Astrocyte (in vitro differentiated cells and primary cell): ENCODE measurements around the gene PIAS3. TPM values are rescaled to one million over a fixed set of nuclear protein-coding genes. Genes with fewer than 3 reads are reported as not detected.

Source experiments
- DNase-seq: peaks from one replicate; pipeline ENCODE4 v3.0.0-alpha.2; 2010; ENCODE audit warnings: low read depth
- FAIRE-seq: peaks from 2 replicates; lab custom pipeline; 2011; peaks lifted over from hg19 to GRCh38; lab: Jason Lieb, UNC
- H2AFZ ChIP-seq: 2 replicates; pipeline ENCODE4 v1.6.0; 2012; ENCODE audit warnings: low read depth, low read length, inconsistent platforms
- H3K27ac ChIP-seq: 2 replicates; pipeline ENCODE4 v1.5.1; 2011; ENCODE audit warnings: low read depth, low read length, inconsistent platforms
- H3K27me3 ChIP-seq: 2 replicates; pipeline ENCODE4 v1.6.0; 2011; ENCODE audit warnings: low read length, inconsistent platforms; ENCODE audit not compliant: insufficient read depth
- H3K36me3 ChIP-seq: 2 replicates; pipeline ENCODE4 v1.5.1; 2011; ENCODE audit warnings: low read length, inconsistent platforms; ENCODE audit not compliant: insufficient read depth
- H3K4me1 ChIP-seq: 2 replicates; pipeline ENCODE4 v1.5.1; 2011; ENCODE audit warnings: low read length, inconsistent platforms; ENCODE audit not compliant: insufficient read depth
- H3K4me2 ChIP-seq: 2 replicates; pipeline ENCODE4 v1.6.0; 2012; ENCODE audit warnings: low read length, inconsistent platforms
- H3K4me3 ChIP-seq: 2 replicates; pipeline ENCODE4 v1.5.1; 2011; ENCODE audit warnings: low read depth, mild to moderate bottlenecking, low read length, inconsistent platforms; ENCODE audit not compliant: insufficient read depth
- H3K79me2 ChIP-seq: 2 replicates; pipeline ENCODE4 v1.6.0; 2012; ENCODE audit warnings: mild to moderate bottlenecking, low read length, inconsistent platforms; ENCODE audit not compliant: insufficient read depth
- H3K9ac ChIP-seq: 2 replicates; pipeline ENCODE4 v1.6.0; 2012; ENCODE audit warnings: mild to moderate bottlenecking, low read length, inconsistent platforms
- H3K9me3 ChIP-seq: 2 replicates; pipeline ENCODE4 v1.5.1; 2012; ENCODE audit warnings: low read depth, mild to moderate bottlenecking, low read length, inconsistent platforms; ENCODE audit not compliant: insufficient read depth
- H4K20me1 ChIP-seq: 2 replicates; pipeline ENCODE4 v1.6.0; 2012; ENCODE audit warnings: low read length, inconsistent platforms; ENCODE audit not compliant: insufficient read depth
- H3K27ac Mint-ChIP-seq: one replicate; pipeline ENCODE4 v1.8.0; 2021; ENCODE audit warnings: mild to moderate bottlenecking, mixed read lengths; ENCODE audit not compliant: unreplicated experiment
- H3K27me3 Mint-ChIP-seq: one replicate; pipeline ENCODE4 v1.8.0; 2021; ENCODE audit warnings: low read depth, mixed read lengths; ENCODE audit not compliant: unreplicated experiment
- H3K36me3 Mint-ChIP-seq: one replicate; pipeline ENCODE4 v1.8.0; 2021; ENCODE audit warnings: low read depth, mixed read lengths; ENCODE audit not compliant: unreplicated experiment
- H3K4me1 Mint-ChIP-seq: one replicate; pipeline ENCODE4 v1.8.0; 2021; ENCODE audit warnings: low read depth, mixed read lengths; ENCODE audit not compliant: unreplicated experiment
- H3K4me3 Mint-ChIP-seq: one replicate; pipeline ENCODE4 v1.8.0; 2021; ENCODE audit warnings: mild to moderate bottlenecking, moderate library complexity, mixed read lengths; ENCODE audit not compliant: unreplicated experiment
- H3K9me3 Mint-ChIP-seq: one replicate; pipeline ENCODE4 v1.8.0; 2021; ENCODE audit warnings: mild to moderate bottlenecking, mixed read lengths; ENCODE audit not compliant: unreplicated experiment
- EZH2 ChIP-seq: IDR thresholded peaks from 2 replicates; pipeline ENCODE4 v1.6.1; 2012; ENCODE audit warnings: mild to moderate bottlenecking, low read length, inconsistent platforms; ENCODE audit not compliant: insufficient read depth
- total RNA-seq: library from RNA; stranded (reverse); gene quantifications from 2 replicates; pipeline ENCODE4 v1.2.1, GENCODE V29; 2021
- TF ChIP-seq, protein P1 (sequence below): IDR thresholded peaks from 2 replicates; pipeline ENCODE4 v1.5.1; 2011; ENCODE audit warnings: low read depth, mild to moderate bottlenecking, inconsistent platforms, low read length, moderate library complexity; ENCODE audit not compliant: insufficient read depth

PIAS3 gene
- total RNA-seq, 1 donor from 2014 or later = 42.6 TPM

DNA sequence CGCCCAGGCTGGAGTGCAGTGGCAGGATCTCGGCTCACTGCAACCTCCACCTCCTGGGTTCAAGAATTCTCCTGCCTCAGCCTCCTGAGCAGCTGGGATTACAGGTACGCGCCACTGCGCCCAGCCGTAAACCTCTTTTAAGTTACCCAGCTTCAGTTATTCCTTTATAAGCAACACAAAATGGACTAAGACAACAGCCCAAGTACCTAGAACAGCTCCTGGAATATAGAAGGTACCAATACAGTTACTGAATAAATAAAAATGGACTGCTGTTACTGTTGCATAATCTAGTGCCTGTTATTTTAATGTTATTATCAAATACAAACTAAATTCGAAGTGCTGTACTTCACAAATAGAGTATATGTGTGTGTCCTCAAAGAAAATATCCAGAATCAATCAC lies 52.0 kb downstream of the PIAS3 start:
- Histone ChIP-seq H3K36me3 (no peaks in the 10 kb centered on the region), H4K20me1 (peaks cover 56% of the 10 kb centered on the region), H3K9ac (no peak overlapping the region), H2AFZ (no peak overlapping the region), H3K4me3 (no peak overlapping the region), H3K4me2 (no peak overlapping the region), H3K79me2 (peaks cover 73% of the 10 kb centered on the region), H3K27me3 (no peaks in the 10 kb centered on the region), H3K27ac (no peak overlapping the region), H3K4me1 (peaks cover 8% of the 10 kb centered on the region), H3K9me3 (no peaks in the 10 kb centered on the region)
- Mint-ChIP-seq H3K36me3 (no peaks in the 10 kb centered on the region), H3K4me1 (peaks cover 29% of the 10 kb centered on the region), H3K4me3 (no peak overlapping the region), H3K9me3 (no peaks in the 10 kb centered on the region), H3K27me3 (no peaks in the 10 kb centered on the region), H3K27ac (no peak overlapping the region)
- no peak for FAIRE-seq
- DNase-seq = no peak
- no peak for TF ChIP-seq EZH2
- TF ChIP-seq, protein P1, sequence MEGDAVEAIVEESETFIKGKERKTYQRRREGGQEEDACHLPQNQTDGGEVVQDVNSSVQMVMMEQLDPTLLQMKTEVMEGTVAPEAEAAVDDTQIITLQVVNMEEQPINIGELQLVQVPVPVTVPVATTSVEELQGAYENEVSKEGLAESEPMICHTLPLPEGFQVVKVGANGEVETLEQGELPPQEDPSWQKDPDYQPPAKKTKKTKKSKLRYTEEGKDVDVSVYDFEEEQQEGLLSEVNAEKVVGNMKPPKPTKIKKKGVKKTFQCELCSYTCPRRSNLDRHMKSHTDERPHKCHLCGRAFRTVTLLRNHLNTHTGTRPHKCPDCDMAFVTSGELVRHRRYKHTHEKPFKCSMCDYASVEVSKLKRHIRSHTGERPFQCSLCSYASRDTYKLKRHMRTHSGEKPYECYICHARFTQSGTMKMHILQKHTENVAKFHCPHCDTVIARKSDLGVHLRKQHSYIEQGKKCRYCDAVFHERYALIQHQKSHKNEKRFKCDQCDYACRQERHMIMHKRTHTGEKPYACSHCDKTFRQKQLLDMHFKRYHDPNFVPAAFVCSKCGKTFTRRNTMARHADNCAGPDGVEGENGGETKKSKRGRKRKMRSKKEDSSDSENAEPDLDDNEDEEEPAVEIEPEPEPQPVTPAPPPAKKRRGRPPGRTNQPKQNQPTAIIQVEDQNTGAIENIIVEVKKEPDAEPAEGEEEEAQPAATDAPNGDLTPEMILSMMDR = no peak

DNA sequence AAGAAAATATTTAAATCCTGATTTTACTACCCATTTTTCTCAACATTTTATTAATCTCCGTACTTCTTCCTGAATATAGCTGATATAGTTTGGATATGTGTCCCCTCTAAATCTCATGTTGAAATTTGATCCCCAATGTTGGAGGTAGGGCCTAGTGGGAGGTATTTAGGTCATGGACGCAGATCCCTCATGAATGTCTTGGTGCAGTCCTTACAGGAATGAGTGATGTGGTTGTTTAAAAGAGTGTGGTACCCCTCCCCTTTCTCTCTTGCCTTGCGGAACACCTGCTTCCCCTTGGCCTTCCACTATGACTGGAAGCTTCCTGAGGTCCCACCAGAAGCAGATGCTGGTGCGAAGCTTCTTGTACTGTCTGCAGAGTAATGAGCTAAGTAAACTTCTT lies 52.5 kb downstream of the PIAS3 start:
- DNase-seq = no peak
- no peak overlapping the region for H2AFZ ChIP-seq
- no peak overlapping the region for H3K27ac Mint-ChIP-seq
- no peak for FAIRE-seq
- TF ChIP-seq EZH2 = no peak
- TF ChIP-seq, protein P1 = no peak
- no peaks in the 10 kb centered on the region for H3K9me3 Mint-ChIP-seq
- H3K4me1 Mint-ChIP-seq = peaks cover 29% of the 10 kb centered on the region
- H3K4me3 ChIP-seq = no peak overlapping the region
- H3K36me3 Mint-ChIP-seq = no peaks in the 10 kb centered on the region
- H3K79me2 ChIP-seq = peaks cover 78% of the 10 kb centered on the region
- no peak overlapping the region for H3K4me2 ChIP-seq
- H3K27ac ChIP-seq = no peak overlapping the region
- H3K9me3 ChIP-seq = no peaks in the 10 kb centered on the region
- no peak overlapping the region for H3K4me3 Mint-ChIP-seq
- H3K4me1 ChIP-seq = peaks cover 8% of the 10 kb centered on the region
- no peaks in the 10 kb centered on the region for H3K27me3 Mint-ChIP-seq
- no peaks in the 10 kb centered on the region for H3K36me3 ChIP-seq
- H3K27me3 ChIP-seq = no peaks in the 10 kb centered on the region
- peaks cover 60% of the 10 kb centered on the region for H4K20me1 ChIP-seq
- no peak overlapping the region for H3K9ac ChIP-seq

DNA sequence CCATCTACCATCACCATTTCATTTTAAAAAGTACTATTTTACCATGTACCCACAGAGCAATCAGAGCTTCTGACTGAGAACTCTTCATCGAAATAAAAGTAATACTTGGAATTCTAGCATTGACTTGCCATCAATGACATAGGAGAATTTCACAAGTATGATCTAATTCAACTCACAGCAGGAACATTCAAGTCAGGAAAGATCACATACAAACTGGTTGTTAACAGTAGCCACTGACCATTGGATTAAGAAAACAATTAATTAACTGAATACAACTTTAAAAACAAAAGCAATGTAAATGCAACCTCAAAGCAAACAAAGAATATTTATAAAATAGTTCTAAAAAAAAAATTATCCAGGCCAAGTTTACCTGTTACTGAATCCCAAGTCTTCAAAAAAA lies 53.8 kb downstream of the PIAS3 start:
- FAIRE-seq (no peak), DNase-seq (no peak)
- Mint-ChIP-seq H3K9me3 (no peaks in the 10 kb centered on the region), H3K36me3 (peaks cover 1% of the 10 kb centered on the region), H3K27ac (no peak overlapping the region), H3K4me3 (no peak overlapping the region), H3K27me3 (no peaks in the 10 kb centered on the region), H3K4me1 (peaks cover 29% of the 10 kb centered on the region)
- Histone ChIP-seq H3K27me3 (no peaks in the 10 kb centered on the region), H3K79me2 (peaks cover 91% of the 10 kb centered on the region), H2AFZ (no peak overlapping the region), H3K36me3 (no peaks in the 10 kb centered on the region), H3K9ac (no peak overlapping the region), H3K9me3 (no peaks in the 10 kb centered on the region), H3K4me2 (no peak overlapping the region), H3K4me1 (peaks cover 8% of the 10 kb centered on the region), H3K27ac (no peak overlapping the region), H3K4me3 (no peak overlapping the region), H4K20me1 (peaks cover 73% of the 10 kb centered on the region)
- TF ChIP-seq EZH2 = no peak
